RWPE1 (cell line): ENCODE data around the gene AGBL5.
"Not testable (repeated sequence)": the region's sequence is repeated elsewhere in the genome, so short reads cannot be mapped to it uniquely, and the experiment has no call there.

Source experiments
- CTCF ChIA-PET: fragments of 350-600 bp; sonication (Branson Sonifier 250); formaldehyde crosslinking; extraction: SDS; loops from one replicate; lab custom pipeline; 2021; lab: Yijun Ruan, JAX
- POLR2A ChIA-PET: fragments of 400-600 bp; formaldehyde crosslinking; extraction: SDS; loops from one replicate; lab custom pipeline; 2020; ENCODE audit warnings: antibody characterized with exemption; ENCODE audit not compliant: low non-redundant PET; lab: Yijun Ruan, JAX
- DNase-seq: peaks from one replicate; pipeline ENCODE4 v3.0.0; 2012; ENCODE audit warnings: low spot score
- H3K27ac ChIP-seq: fragments of 450-650 bp; 2 replicates; pipeline ENCODE4 v1.5.1; 2017
- TF ChIP-seq, protein P1 (sequence below): fragments of 450-650 bp; conservative IDR thresholded peaks from 2 replicates; pipeline ENCODE4 v1.5.1; 2017; ENCODE audit warnings: low read depth, mild to moderate bottlenecking

Gene AGBL5

DNA sequence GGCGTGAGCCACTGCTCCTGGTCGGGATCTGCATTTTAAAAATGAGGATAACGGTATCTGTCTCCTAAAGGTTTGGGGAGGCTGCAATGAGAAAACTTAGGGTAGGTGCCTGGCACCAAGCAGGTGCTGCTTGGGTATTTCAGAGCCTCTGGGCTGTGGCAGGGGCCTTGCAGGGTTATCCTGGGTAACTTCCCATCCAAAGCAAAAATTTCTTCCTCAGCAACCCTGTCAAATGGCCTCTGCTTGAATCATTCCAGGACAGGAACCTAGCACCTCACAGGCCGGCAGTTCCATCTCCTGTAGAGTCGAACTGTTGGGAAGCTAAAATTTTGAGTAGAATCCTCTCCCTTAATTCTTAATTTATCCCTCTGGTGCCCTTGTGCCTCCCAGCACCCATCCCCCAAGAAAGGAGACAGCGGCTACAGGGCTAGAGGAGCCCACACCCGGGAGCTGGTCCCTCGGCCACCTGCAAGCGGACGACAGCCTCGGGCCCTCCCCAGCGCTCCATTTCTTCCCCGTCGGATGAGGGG is 66.6 kb downstream of the AGBL5 start:
- DNase-seq: no peak
- no peak overlapping the region for H3K27ac ChIP-seq
- TF ChIP-seq, protein P1, sequence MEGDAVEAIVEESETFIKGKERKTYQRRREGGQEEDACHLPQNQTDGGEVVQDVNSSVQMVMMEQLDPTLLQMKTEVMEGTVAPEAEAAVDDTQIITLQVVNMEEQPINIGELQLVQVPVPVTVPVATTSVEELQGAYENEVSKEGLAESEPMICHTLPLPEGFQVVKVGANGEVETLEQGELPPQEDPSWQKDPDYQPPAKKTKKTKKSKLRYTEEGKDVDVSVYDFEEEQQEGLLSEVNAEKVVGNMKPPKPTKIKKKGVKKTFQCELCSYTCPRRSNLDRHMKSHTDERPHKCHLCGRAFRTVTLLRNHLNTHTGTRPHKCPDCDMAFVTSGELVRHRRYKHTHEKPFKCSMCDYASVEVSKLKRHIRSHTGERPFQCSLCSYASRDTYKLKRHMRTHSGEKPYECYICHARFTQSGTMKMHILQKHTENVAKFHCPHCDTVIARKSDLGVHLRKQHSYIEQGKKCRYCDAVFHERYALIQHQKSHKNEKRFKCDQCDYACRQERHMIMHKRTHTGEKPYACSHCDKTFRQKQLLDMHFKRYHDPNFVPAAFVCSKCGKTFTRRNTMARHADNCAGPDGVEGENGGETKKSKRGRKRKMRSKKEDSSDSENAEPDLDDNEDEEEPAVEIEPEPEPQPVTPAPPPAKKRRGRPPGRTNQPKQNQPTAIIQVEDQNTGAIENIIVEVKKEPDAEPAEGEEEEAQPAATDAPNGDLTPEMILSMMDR: no peak
- CTCF ChIA-PET: interaction anchor here (0.6 to 1.0 kb wide), 3 partner anchors 37 to 185 kb away, joined by 4 to 5 read pairs (median 4); no protein-coding TSS in a partner anchor
- POLR2A ChIA-PET: no interaction called here

GRCh38 chr2:27118525-27119329 is 67.3 kb downstream of the AGBL5 start, which contains the start of gene CGREF1:
TSS of gene CGREF1 (minus strand) at chr2:27119128. CDS start at chr2:27104366, 14,762 bp downstream.
- no peak within 1 kb of the TSS for H3K27ac ChIP-seq
- TF ChIP-seq, protein P1: no peak
- POLR2A ChIA-PET: no interaction called here
- CTCF ChIA-PET: interaction anchor here (0.6 to 1.0 kb wide), 3 partner anchors 37 to 185 kb away, joined by 4 to 5 read pairs (median 4); no protein-coding TSS in a partner anchor
- DNase-seq: peak; percentile 25

DNA sequence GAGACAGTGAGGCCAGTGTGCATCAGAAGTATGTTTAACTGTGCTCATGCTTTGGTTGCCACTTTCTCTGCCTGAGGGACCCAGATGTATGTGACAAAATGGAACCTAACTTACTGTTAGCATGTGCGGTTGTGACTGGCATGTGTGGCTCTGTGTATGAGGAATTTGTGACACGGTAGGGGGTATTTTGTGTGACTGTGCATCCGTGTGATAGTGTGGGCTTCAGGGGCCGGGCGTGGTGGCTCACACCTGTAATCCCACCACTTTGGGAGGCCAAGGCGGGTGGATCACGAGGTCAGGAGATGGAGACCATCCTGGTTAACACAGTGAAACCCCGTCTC is 67.8 kb downstream of the AGBL5 start:
- DNase-seq, CTCF ChIA-PET, POLR2A ChIA-PET, H3K27ac ChIP-seq: not testable (repeated sequence)
